ENCODE data around the gene ANKHD1.

Gene ANKHD1

DNA sequence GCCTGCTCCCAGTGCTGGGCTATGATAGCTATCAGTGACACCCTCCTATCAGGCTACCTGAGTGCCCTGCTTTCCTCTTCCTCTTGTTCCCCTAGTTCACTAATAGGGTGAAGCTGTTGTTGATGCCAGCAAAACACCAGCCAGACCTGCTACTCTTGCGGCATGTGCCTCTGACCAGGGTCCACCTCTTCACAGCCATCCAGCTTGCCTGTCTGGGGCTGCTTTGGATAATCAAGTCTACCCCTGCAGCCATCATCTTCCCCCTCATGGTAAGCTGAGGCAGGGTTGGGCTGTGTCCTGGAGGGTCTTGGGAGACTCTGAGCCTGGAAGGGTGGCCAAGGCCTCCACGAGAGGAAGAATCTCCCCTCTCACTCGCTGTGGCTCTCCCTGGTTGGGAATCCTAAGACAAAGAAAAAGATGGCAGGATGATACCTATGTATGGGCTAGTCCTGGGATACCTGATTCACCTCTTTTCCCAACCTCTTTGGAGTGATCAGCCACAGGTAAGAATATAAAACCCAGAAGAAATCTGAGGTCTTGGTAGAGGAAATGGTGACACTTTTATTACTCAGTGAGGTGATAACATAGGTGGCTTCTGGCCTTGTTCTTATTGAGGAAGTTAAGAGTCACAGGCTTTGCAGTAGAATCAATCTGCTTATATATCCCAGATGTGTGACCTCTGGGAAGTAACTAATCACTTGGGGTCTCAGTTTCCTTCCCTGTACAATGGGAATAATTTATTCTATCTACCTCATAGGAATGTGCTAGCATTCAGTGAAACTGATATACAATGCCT lies 30.1 kb upstream of the ANKHD1 start:
- DNase-seq, result no peak

- DNase-seq, result peak; percentile 77
These were observed 28.6 kb upstream of the ANKHD1 start for GRCh38 chr5:140372971-140373487.

DNA sequence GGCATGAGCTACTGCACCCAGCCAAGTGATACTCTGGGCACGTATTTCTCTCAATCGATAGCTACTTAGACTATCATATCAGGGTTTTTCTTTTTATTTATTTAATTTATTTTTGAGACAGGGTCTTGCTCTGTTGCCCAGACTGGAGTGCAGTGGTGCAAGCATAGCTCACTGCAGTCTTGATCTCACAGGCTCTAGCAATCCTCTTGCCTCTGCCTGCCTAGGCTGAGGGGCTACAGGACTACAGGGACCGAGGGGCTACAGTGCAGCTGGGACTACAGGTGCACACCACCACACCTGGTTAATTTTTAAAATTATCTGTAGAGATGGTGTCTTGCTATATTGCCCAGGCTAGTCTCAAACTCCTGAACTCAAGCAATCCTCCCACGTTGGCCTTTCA lies 20.3 kb upstream of the ANKHD1 start:
- DNase-seq, result no peak

DNA sequence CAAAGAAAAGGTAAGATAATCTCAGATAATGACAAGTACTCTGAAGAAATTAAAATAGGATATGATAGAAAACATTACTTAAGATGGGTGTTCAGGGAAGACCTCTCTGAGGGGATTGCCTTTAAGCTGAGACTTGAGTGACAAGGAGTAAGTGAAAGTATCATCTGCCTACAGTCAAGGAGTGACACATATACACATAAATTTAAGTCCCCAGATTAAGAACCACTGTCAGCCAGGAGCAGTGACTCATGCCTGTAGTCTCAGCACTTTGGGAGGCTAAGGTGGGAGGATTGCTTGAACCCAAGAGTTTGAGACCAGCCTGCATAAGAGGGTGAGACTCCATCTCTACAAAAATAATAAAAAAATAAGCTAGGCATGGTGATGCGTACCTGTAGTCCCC lies 19.7 kb upstream of the ANKHD1 start:
- DNase-seq, result no peak

- DNase-seq, result no peak
These were observed 18.8 kb upstream of the ANKHD1 start for GRCh38 chr5:140382866-140383265.

GRCh38 chr5:140383300-140383699 lies 18.3 kb upstream of the ANKHD1 start:
- no peak for DNase-seq

- no peak for DNase-seq
These were observed 13.6 kb upstream of the ANKHD1 start for GRCh38 chr5:140388052-140388451.

- peak; percentile 13 for DNase-seq
These were observed 10.3 kb upstream of the ANKHD1 start for GRCh38 chr5:140391312-140391711.

DNA sequence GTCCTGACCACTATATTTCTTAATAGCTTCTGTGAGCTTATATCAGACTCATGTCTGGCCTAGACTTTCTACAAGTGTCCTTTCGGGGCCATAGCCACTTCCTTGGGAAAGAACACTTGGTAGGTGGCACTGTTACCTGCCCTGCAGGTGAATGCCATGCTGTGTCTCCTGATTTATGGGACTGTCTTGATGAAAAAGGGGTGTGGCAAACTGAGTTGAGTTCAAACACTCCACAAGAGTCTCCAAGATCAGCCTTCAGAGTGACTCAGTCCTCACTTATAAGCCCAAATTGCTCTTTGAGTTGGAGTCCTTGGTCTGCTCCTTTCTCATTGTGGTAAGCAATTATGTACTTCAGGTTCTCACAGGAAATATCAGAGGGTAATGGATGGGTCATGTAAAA lies 9.9 kb upstream of the ANKHD1 start:
- DNase-seq, result no peak

- no peak for DNase-seq
These were observed 7.9 kb upstream of the ANKHD1 start for GRCh38 chr5:140393738-140394137.

- no peak for DNase-seq
These were observed 3.2 kb upstream of the ANKHD1 start for GRCh38 chr5:140398379-140398811.

DNA sequence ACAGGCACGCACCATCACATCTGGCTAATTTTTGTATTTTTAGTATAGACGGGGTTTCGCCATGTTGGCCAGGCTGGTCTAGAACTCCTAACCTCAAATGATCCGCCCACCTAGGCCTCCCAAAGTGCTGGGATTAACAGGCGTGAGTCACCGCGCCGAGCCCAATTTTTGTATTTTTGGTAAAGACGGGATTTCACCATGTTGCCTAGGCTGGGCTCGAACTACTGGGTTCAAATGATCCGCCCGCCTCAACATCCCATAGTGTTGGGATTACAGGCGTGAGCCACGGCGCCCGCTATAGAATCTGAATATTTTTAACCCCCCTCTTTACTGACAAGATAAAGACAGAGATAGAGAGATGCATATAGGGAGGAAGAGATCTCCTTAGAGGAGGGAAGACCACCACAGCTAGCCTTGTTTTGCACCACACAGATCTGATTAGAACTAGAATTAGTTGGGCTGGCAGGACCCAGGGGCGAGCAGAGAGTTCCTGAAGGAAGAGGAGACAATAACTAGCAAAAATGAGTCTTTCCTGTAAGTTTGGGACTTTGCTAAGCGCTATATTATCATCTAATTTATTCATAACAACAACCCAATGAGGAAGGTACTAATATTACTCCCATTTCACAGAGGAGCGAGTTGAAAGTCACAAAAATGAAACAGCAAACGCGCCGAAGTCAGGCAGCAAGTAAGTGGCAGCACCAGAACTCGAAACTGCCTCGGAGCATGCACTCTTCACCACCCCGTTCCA lies 1.5 kb upstream of the ANKHD1 start:
- no peak for DNase-seq

GRCh38 chr5:140400730-140401361 lies 787 bp upstream of the ANKHD1 start:
- DNase-seq, result peak; percentile 96

DNA sequence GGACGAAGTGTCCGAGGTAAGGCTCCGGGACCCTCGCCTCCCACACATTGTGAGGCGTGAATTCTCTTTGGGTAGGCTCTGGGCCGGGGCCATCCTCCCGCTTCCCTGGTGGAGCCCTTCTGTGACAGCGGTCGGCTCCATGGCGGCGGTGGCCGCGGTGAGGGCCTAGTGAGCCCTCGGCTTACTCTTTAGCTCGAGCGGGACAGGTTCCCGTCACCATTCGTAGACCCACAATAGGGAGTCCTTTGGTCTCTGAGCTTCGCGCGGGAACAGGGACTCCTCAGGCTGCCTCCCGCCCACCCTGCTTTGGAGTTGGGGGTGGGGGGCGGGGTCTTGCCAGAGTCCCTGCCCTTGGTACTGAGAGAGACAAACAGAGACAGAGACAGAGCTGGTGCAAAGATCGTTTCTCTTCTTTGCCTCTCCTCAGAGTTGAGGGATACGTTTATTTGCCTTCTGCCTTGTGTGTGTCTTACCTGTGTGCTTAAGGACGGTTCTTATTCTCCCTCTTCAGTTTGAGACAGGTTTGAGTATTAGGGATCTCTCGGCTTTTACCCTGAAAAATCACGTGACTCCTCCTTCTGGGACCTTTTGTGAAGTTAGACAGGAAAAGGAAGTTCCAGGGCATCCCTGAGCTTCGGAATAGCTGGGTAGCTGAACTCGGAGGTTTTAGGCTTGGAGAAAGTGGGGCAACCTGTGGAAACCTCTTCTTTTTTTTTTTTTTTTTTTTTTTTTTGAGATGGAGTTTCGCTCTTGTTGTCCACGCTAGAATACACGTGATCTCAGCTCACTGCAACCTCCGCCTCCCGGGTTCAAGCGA lies 833 bp downstream of the ANKHD1 start:
- DNase-seq, result peak; percentile 33

- no peak for DNase-seq
These were observed 2.0 kb downstream of the ANKHD1 start for GRCh38 chr5:140403613-140404012.

DNA sequence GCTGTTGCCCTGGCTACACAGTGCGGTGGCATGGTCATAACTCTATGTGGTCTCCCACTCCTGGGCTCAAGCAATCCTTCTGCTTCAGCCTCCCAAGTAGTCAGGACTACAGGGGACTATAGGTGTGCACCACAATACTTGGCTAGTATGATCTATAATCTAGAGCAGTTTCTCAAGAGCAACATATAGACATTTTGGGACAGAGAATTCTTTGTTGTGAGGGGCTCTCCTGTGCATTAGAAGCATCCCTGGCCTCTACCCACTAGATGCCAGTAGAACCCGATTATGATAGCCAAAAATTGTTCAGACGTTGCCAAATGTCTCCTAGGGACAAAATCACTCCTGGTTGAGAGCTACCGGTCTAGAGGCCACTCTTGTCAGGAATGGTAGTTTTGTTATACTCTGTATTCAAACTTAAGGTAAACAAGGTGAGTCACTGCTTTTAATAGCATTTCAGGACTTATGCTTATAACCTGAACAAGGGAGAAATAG lies 7.2 kb downstream of the ANKHD1 start:
- no peak for DNase-seq

- DNase-seq, result no peak
These were observed 11.6 kb downstream of the ANKHD1 start for GRCh38 chr5:140413230-140413629.

- no peak for DNase-seq
These were observed 15.6 kb downstream of the ANKHD1 start for GRCh38 chr5:140417235-140417634.

DNA sequence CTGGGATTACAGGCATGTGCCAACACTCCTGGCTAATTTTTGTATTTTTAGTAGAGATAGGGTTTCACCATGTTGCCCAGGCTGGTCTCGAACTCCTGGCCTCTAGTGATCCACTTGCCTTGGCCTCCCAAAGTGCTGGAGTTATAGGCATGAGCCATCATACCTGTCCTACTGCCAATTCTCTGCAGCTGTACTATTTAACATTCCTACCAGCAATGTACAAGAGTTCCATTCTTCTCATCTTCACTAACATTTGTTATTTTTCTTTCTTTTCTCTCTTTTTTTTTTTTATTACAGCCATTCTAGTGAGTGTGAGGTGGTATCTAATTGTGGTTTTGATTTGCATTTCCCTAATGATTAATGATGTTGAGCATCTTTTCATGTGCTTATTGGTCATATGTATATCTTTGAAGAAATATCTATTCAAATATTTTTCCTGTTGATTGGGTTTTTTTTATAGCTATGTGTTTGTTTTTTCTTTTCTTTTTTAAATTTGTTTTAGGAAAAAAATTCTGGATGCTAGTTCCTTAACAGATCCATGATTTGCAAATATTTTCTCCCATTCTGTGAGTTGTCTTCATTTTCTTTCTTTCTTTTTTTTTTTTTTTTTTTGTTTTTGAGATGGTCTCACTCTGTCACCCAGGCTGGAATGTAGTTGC lies 17.4 kb downstream of the ANKHD1 start:
- no peak for DNase-seq

- DNase-seq, result no peak
These were observed 18.6 kb downstream of the ANKHD1 start for GRCh38 chr5:140420226-140420570.

DNA sequence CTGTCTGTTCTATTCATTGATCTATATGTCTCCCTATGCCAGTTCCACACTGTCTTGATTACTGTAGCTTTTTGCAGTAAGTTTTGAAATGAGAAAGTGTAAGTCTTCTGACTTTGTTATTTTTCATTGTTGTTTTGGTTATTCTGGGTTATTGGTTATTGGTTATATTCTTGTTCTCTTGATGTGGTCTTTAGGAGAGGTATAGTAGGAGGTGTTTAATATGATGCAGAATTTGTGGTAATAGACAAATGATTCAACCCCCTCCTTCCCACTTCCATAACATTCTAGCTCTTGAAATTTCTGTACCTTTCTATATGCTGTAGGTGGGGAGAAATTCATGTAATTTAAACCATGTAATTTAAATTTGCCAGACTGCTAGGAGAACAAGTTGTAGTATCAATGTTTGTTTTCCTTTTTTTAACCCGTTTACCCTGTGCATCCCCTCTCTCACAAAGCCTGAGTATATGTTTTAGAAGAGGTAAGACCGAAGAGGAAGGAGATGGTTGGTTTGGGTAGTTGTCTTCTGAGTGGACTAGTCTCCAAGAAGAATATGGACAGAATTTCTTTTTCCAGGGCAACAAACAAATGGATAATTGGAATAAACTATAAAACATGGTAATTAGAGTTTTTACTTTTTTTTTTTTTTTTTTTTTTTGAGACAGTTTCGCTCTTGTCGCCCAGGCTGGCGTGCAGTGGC lies 19.2 kb downstream of the ANKHD1 start:
- DNase-seq, result no peak

Measured in fibroblast of skin of abdomen (primary cell).